Upper lobe of left lung (tissue), 6 donors: ENCODE measurements around the gene CDK13. TPM values are rescaled to one million over a fixed set of nuclear protein-coding genes. Genes with fewer than 3 reads are reported as not detected.
"Not testable (repeated sequence)": the region's sequence is repeated elsewhere in the genome, so short reads cannot be mapped to it uniquely, and the experiment has no call there.

Experiments
- ATAC-seq, 2 donors: fragments of 200-7000 bp; cut with Tn5 transposase; one replicate each; pipeline ENCODE4 v1.9.1; 2022; ENCODE audit warnings: mild to moderate bottlenecking in 2 of 2, moderate library complexity in 2 of 2; ENCODE audit not compliant: low FRiP score in 2 of 2
- DNase-seq, 2 donors: peaks; one replicate each; pipeline ENCODE4 v3.0.0-alpha.2; 2019 to 2020
- H3K27ac ChIP-seq, 4 donors: fragments of 200-600 bp; sonication (generic); one replicate each; pipeline ENCODE4 v1.5.1; 2016 to 2019
- H3K27me3 ChIP-seq, 4 donors: fragments of 200-600 bp; sonication (generic); one replicate each; pipeline ENCODE4 v1.5.1; 2017 to 2019
- H3K36me3 ChIP-seq, 4 donors: fragments of 200-600 bp; sonication (generic); one replicate each; pipeline ENCODE4 v1.5.1; 2016 to 2019
- H3K4me1 ChIP-seq, 4 donors: fragments of 200-600 bp; sonication (generic); one replicate each; pipeline ENCODE4 v1.5.1; 2018 to 2019
- H3K4me3 ChIP-seq, 4 donors: fragments of 200-600 bp; sonication (generic); one replicate each; pipeline ENCODE4 v1.5.1; 2017 to 2019; ENCODE audit warnings: mild to moderate bottlenecking in 2 of 4, moderate library complexity in 1 of 4
- H3K9me3 ChIP-seq, 4 donors: fragments of 200-600 bp; sonication (generic); one replicate each; pipeline ENCODE4 v1.5.1; 2018 to 2019
- EP300 ChIP-seq, 4 donors: sonication (generic); formaldehyde crosslinking; IDR thresholded peaks; one replicate each; pipeline ENCODE4 v1.5.1; 2017; ENCODE audit warnings: antibody characterized with exemption in 4 of 4, control low read depth in 2 of 4
- POLR2A ChIP-seq, 4 donors: fragments of 450-650 bp; IDR thresholded peaks; one replicate each; pipeline ENCODE4 v1.5.1; 2016 to 2017; ENCODE audit warnings: antibody characterized with exemption in 4 of 4, mild to moderate bottlenecking in 2 of 4
- POLR2AphosphoS5 ChIP-seq, 2 donors: sonication (generic); formaldehyde crosslinking; IDR thresholded peaks; one replicate each; pipeline ENCODE4 v1.5.1; 2017; ENCODE audit warnings: antibody characterized with exemption in 2 of 2
- WGBS, 2 donors: methylation state at CpG; one replicate each; pipeline ENCODE4 v1.1.5; 2017 to 2018; 5-methylcytosine and 5-hydroxymethylcytosine counted together
- total RNA-seq, 6 donors: library from RNA; depleted of rRNA in 4 of 6; stranded (reverse); fragments of >200 nt in 4 of 6; gene quantifications; one replicate each; pipeline versions ENCODE4 v1.1.0 to v1.2.1, GENCODE V29; 2016 to 2021
- TF ChIP-seq, protein P1 (sequence below), 6 experiments: fragments of 450-650 bp in 4 of 6; fragments of 200-600 bp in 2 of 6; sonication (generic) in 2 of 6; IDR thresholded peaks; one replicate each; pipeline ENCODE4 v1.5.1; 2016 to 2019; ENCODE audit warnings: antibody characterized with exemption in 6 of 6
- donor health status: DM: no; HTN: no; CAD: no; lungs with moderate emphysema.
- donor health status: DM: no; HTN: yes; CAD: no; lungs with severe emphysema.

CDK13 gene
- total RNA-seq, 6 donors from 2014 or later: 39.0 to 145 (median 77.3) TPM

DNA sequence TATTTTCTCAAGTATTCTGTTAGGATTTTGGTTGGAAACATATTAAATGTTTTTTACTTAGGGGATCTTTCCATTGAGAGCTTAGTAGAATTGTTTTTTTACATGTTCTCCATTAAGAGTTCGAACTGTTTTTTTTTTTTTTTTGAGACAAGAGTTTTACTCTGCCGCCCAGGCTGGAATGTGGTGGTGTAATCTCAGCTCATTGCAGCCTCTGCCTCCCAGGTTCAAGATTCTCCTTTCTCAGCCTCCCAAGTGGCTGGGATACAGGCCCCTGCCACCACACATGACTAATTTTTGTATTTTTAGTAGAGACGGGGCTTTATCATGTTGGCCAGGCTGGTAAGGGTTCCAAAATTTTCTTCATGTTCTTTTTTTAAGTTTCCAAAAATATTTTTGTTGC is 151.1 kb downstream of the CDK13 start:
- no peaks in the 10 kb centered on the region for H3K4me1 ChIP-seq
- no peak overlapping the region for H3K27ac ChIP-seq
- H3K4me3 ChIP-seq: no peak overlapping the region
- H3K27me3 ChIP-seq: no peaks in the 10 kb centered on the region
- DNase-seq (no peak), ATAC-seq (no peak)
- H3K9me3 ChIP-seq: no peaks in the 10 kb centered on the region
- TF ChIP-seq EP300 (IDR thresholded peaks at IDR 0.05): no peak
- TF ChIP-seq, protein P1, sequence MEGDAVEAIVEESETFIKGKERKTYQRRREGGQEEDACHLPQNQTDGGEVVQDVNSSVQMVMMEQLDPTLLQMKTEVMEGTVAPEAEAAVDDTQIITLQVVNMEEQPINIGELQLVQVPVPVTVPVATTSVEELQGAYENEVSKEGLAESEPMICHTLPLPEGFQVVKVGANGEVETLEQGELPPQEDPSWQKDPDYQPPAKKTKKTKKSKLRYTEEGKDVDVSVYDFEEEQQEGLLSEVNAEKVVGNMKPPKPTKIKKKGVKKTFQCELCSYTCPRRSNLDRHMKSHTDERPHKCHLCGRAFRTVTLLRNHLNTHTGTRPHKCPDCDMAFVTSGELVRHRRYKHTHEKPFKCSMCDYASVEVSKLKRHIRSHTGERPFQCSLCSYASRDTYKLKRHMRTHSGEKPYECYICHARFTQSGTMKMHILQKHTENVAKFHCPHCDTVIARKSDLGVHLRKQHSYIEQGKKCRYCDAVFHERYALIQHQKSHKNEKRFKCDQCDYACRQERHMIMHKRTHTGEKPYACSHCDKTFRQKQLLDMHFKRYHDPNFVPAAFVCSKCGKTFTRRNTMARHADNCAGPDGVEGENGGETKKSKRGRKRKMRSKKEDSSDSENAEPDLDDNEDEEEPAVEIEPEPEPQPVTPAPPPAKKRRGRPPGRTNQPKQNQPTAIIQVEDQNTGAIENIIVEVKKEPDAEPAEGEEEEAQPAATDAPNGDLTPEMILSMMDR (IDR thresholded peaks at IDR 0.05): no peak
- TF ChIP-seq POLR2A (IDR thresholded peaks at IDR 0.05): no peak
- TF ChIP-seq POLR2AphosphoS5 (IDR thresholded peaks at IDR 0.05): no peak
- peaks cover 0 to 2% (median 0%) of the 10 kb centered on the region in 4 donors for H3K36me3 ChIP-seq
- 86 to 87% methylated on average over 3 of the region's 3 CpGs for WGBS, 2 donors

- TF ChIP-seq POLR2A (IDR thresholded peaks at IDR 0.05) (no peak), EP300 (IDR thresholded peaks at IDR 0.05) (no peak), POLR2AphosphoS5 (IDR thresholded peaks at IDR 0.05) (no peak)
- TF ChIP-seq, protein P1 (IDR thresholded peaks at IDR 0.05): no peak
- no peaks in the 10 kb centered on the region for H3K27me3 ChIP-seq
- H3K27ac ChIP-seq: no peak overlapping the region
- 95 to 96% methylated on average over 2 of the region's 2 CpGs for WGBS, 2 donors
- no peak for ATAC-seq
- no peak overlapping the region for H3K4me3 ChIP-seq
- no peaks in the 10 kb centered on the region for H3K9me3 ChIP-seq
- no peak for DNase-seq
- no peaks in the 10 kb centered on the region for H3K36me3 ChIP-seq
- no peaks in the 10 kb centered on the region for H3K4me1 ChIP-seq
Measured at GRCh38 chr7:40102897-40103296, 152.8 kb downstream of the CDK13 start.

- TF ChIP-seq, protein P1 (IDR thresholded peaks at IDR 0.05): no peak
- TF ChIP-seq POLR2A (IDR thresholded peaks at IDR 0.05): no peak
- TF ChIP-seq EP300 (IDR thresholded peaks at IDR 0.05): no peak
- no peak for TF ChIP-seq POLR2AphosphoS5 (IDR thresholded peaks at IDR 0.05)
- no peak overlapping the region for H3K27ac ChIP-seq
- DNase-seq (no peak), ATAC-seq (no peak)
- H3K4me1 ChIP-seq: no peaks in the 10 kb centered on the region
- WGBS, 2 donors: 68 to 71% methylated on average over 4 of the region's 4 CpGs
- no peaks in the 10 kb centered on the region for H3K9me3 ChIP-seq
- H3K27me3 ChIP-seq: no peaks in the 10 kb centered on the region
- no peak overlapping the region for H3K4me3 ChIP-seq
- H3K36me3 ChIP-seq: no peaks in the 10 kb centered on the region
Measured at GRCh38 chr7:40105879-40106473, 155.9 kb downstream of the CDK13 start.

DNA sequence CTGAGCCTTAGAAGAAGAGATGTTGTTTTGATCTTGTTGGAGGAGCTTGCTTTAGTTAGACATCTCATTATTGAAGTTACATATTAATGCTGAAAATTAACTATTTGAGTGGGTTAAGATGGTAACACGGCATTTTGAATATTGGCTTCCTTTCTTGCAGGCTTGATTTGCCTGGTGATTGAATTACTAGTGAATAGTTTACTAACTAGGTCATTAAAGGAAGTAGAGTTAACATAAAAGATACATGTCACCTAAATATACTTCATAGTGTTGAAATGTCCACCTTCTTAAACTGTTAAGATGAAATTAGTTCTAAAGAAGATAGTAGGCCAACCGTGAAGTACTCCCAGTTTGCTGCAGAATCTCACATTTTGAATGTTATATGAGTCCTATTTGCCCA is 165.9 kb downstream of the CDK13 start:
- Histone ChIP-seq H3K4me3 (no peak overlapping the region), H3K4me1 (no peaks in the 10 kb centered on the region), H3K9me3 (no peaks in the 10 kb centered on the region), H3K36me3 (no peaks in the 10 kb centered on the region), H3K27ac (no peak overlapping the region), H3K27me3 (no peaks in the 10 kb centered on the region)
- DNase-seq: no peak
- TF ChIP-seq, protein P1 (IDR thresholded peaks at IDR 0.05): no peak
- TF ChIP-seq EP300 (IDR thresholded peaks at IDR 0.05) (no peak), POLR2A (IDR thresholded peaks at IDR 0.05) (no peak), POLR2AphosphoS5 (IDR thresholded peaks at IDR 0.05) (no peak)
- ATAC-seq: no peak
- WGBS, 2 donors: 92 to 94% methylated on average over 2 of the region's 2 CpGs

DNA sequence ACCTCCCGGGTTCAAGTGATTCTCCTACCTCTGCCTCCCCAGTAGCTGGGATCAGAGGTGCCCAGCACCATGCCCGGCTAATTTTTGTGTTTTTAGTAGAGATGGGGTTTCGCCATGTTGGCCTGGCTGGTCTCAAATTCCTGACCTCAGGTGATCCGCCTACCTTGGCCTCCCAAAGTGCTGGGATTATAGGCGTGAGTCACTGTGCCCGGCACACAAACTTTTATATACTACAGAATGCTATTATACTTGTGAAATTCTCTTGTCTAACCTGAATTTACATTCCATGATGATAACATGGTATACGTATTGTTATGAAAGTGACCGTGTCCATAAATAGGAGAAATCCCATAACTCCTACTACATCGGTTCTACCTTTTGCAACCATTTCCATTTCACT is 167.1 kb downstream of the CDK13 start:
- not testable (repeated sequence) for H3K4me1 ChIP-seq, DNase-seq, H3K9me3 ChIP-seq, H3K27me3 ChIP-seq, H3K27ac ChIP-seq, ATAC-seq, H3K36me3 ChIP-seq, H3K4me3 ChIP-seq
- WGBS, 2 donors: 94 to 98% methylated on average over 9 of the region's 9 CpGs

GRCh38 chr7:40118201-40118600 is 168.1 kb downstream of the CDK13 start:
- H3K4me1 ChIP-seq, ATAC-seq, H3K9me3 ChIP-seq, H3K27me3 ChIP-seq, DNase-seq, H3K27ac ChIP-seq, H3K36me3 ChIP-seq, H3K4me3 ChIP-seq: not testable (repeated sequence)
- 82 to 84% methylated on average over 7 of the region's 7 CpGs for WGBS, 2 donors
